Prostate gland (tissue), 2 donors: ENCODE results near the gene CRB2. TPM values are rescaled to one million over a fixed set of nuclear protein-coding genes. Genes with fewer than 3 reads are reported as not detected.

Experiments used
- DNase-seq: peaks from one replicate; pipeline ENCODE4 v3.0.0-alpha.2; 2019; ENCODE audit warnings: low spot score
- H3K27ac ChIP-seq, 2 donors: fragments of 200-600 bp; sonication (generic); 2 replicates each; pipeline ENCODE4 v1.5.1; 2017 to 2019
- H3K27me3 ChIP-seq: fragments of 200-600 bp; sonication (generic); replicated peaks from 2 replicates; pipeline ENCODE4 v1.5.1; 2019; ENCODE audit not compliant: insufficient read depth
- H3K36me3 ChIP-seq, 2 donors: fragments of 200-600 bp; sonication (generic); 1 replicate in 1 of 2; 2 replicates in 1 of 2; pipeline versions ENCODE4 v1.5.1 to v1.8.1; 2017 to 2019
- H3K4me1 ChIP-seq: fragments of 200-600 bp; sonication (generic); replicated peaks from 2 replicates; pipeline ENCODE4 v1.5.1; 2019
- H3K4me3 ChIP-seq, 2 donors: fragments of 200-600 bp; sonication (generic); 2 replicates each; pipeline ENCODE4 v1.5.1; 2017 to 2019
- H3K9me3 ChIP-seq: fragments of 200-600 bp; sonication (generic); 2 replicates; pipeline ENCODE4 v1.5.1; 2017
- CTCF ChIP-seq, 4 experiments: fragments of 200-600 bp in 2 of 4; fragments of 450-650 bp in 2 of 4; sonication (generic) in 2 of 4; IDR thresholded peaks; 1 replicate in 3 of 4; 2 replicates in 1 of 4; pipeline ENCODE4 v1.5.1; 2016 to 2019; ENCODE audit warnings: antibody characterized with exemption in 4 of 4, mild to moderate bottlenecking in 2 of 4, moderate library complexity in 2 of 4
- POLR2A ChIP-seq: fragments of 450-650 bp; IDR thresholded peaks from one replicate; pipeline ENCODE4 v1.6.1; 2016; ENCODE audit warnings: antibody characterized with exemption, mild to moderate bottlenecking
- POLR2AphosphoS5 ChIP-seq: sonication (generic); formaldehyde crosslinking; IDR thresholded peaks from one replicate; pipeline ENCODE4 v1.6.1; 2017; ENCODE audit warnings: antibody characterized with exemption
- WGBS: methylation state at CpG from one replicate; pipeline ENCODE4 v1.1.5; 2018; 5-methylcytosine and 5-hydroxymethylcytosine counted together
- intact Hi-C: fragments of 100-400 bp; cut with DNase I; formaldehyde crosslinking; loops from one replicate; pipeline ENCODE4 v1.14.2; 2022
- total RNA-seq, 2 donors: library from RNA; depleted of rRNA; stranded (reverse); fragments of >200 nt; gene quantifications; one replicate each; pipeline ENCODE4 v1.1.0, GENCODE V29; 2016

CRB2 gene
- total RNA-seq, 2 donors from 2014 or later, result 1.7 TPM; not detected in 1

GRCh38 chr9:123335193-123335985, 20.6 kb upstream of the CRB2 start:
- no peaks in the 10 kb centered on the region for H3K9me3 ChIP-seq
- 20% methylated on average over 9 of the region's 9 CpGs for WGBS
- no peaks in the 10 kb centered on the region for H3K4me1 ChIP-seq
- H3K4me3 ChIP-seq, result no peak overlapping the region
- no peaks in the 10 kb centered on the region for H3K27me3 ChIP-seq
- H3K27ac ChIP-seq, result peak overlapping the region in 1 of 2 donors; percentile 44
- no peak for TF ChIP-seq CTCF (IDR thresholded peaks at IDR 0.05)
- no peak for TF ChIP-seq POLR2A
- TF ChIP-seq POLR2AphosphoS5, result no peak
- no peak for DNase-seq
- intact Hi-C loops, result no loop called here
- no peaks in the 10 kb centered on the region for H3K36me3 ChIP-seq

GRCh38 chr9:123335986-123336329, 20.0 kb upstream of the CRB2 start:
- H3K36me3 ChIP-seq, result no peaks in the 10 kb centered on the region
- no peak overlapping the region for H3K4me3 ChIP-seq
- no peaks in the 10 kb centered on the region for H3K9me3 ChIP-seq
- TF ChIP-seq POLR2AphosphoS5 (no peak), CTCF (IDR thresholded peaks at IDR 0.05) (no peak), POLR2A (no peak)
- intact Hi-C loops, result no loop called here
- H3K27me3 ChIP-seq, result no peaks in the 10 kb centered on the region
- H3K27ac ChIP-seq, result no peak overlapping the region
- no peaks in the 10 kb centered on the region for H3K4me1 ChIP-seq
- no peak for DNase-seq
- WGBS, result 46% methylated on average over 6 of the region's 6 CpGs

- no peak for DNase-seq
- H3K9me3 ChIP-seq, result no peaks in the 10 kb centered on the region
- H3K36me3 ChIP-seq, result no peaks in the 10 kb centered on the region
- 46% methylated on average over 3 of the region's 3 CpGs for WGBS
- TF ChIP-seq POLR2AphosphoS5 (no peak), POLR2A (no peak), CTCF (IDR thresholded peaks at IDR 0.05) (no peak)
- no peaks in the 10 kb centered on the region for H3K4me1 ChIP-seq
- H3K27ac ChIP-seq, result no peak overlapping the region
- no peaks in the 10 kb centered on the region for H3K27me3 ChIP-seq
- no peak overlapping the region for H3K4me3 ChIP-seq
- intact Hi-C loops, result no loop called here
Measured at GRCh38 chr9:123336449-123336848, 19.5 kb upstream of the CRB2 start.

GRCh38 chr9:123336959-123337358, 19.0 kb upstream of the CRB2 start:
- intact Hi-C loops, result no loop called here
- no peaks in the 10 kb centered on the region for H3K27me3 ChIP-seq
- no peaks in the 10 kb centered on the region for H3K4me1 ChIP-seq
- H3K4me3 ChIP-seq, result no peak overlapping the region
- no peak for TF ChIP-seq POLR2A
- no peak for TF ChIP-seq POLR2AphosphoS5
- TF ChIP-seq CTCF (IDR thresholded peaks at IDR 0.05), result no peak
- H3K9me3 ChIP-seq, result no peaks in the 10 kb centered on the region
- no peak for DNase-seq
- H3K36me3 ChIP-seq, result no peaks in the 10 kb centered on the region
- no peak overlapping the region for H3K27ac ChIP-seq

GRCh38 chr9:123337971-123338370, 18.0 kb upstream of the CRB2 start:
- DNase-seq, result no peak
- H3K9me3 ChIP-seq, result no peaks in the 10 kb centered on the region
- H3K4me3 ChIP-seq, result no peak overlapping the region
- no peaks in the 10 kb centered on the region for H3K36me3 ChIP-seq
- intact Hi-C loops, result no loop called here
- H3K27ac ChIP-seq, result no peak overlapping the region
- H3K4me1 ChIP-seq, result no peaks in the 10 kb centered on the region
- WGBS, result 80% methylated on average over 4 of the region's 4 CpGs
- no peak for TF ChIP-seq CTCF (IDR thresholded peaks at IDR 0.05)
- no peak for TF ChIP-seq POLR2AphosphoS5
- TF ChIP-seq POLR2A, result no peak
- H3K27me3 ChIP-seq, result no peaks in the 10 kb centered on the region
